OCI-LY7 (cell line): Measurements from ENCODE around the gene TTC7B. TPM values are rescaled to one million over a fixed set of nuclear protein-coding genes. Genes with fewer than 3 reads are reported as not detected.

Experiments
- BruUV-seq: library from RNA; stranded (reverse); fragments of 400-500 nt; replicated peaks from 2 replicates; lab custom pipeline; 2021; lab: Mats Ljungman, UMichigan
- CTCF ChIA-PET: fragments of 300-600 bp; sonication (Branson Sonifier 250); formaldehyde crosslinking; loops from one replicate; lab custom pipeline; 2022; ENCODE audit warnings: antibody characterized with exemption; ENCODE audit not compliant: unreplicated experiment; lab: Charles Lee
- POLR2A ChIA-PET: fragments of 300-600 bp; sonication (Branson Sonifier 250); formaldehyde crosslinking; loops from one replicate; lab custom pipeline; 2022; ENCODE audit warnings: antibody characterized with exemption; lab: Charles Lee
- DNase-seq: peaks from one replicate; pipeline ENCODE4 v3.0.0-alpha.2; 2015; ENCODE audit warnings: low spot score
- H2AFZ ChIP-seq: fragments of 200-600 bp; sonication (generic), shearing (Covaris generic); 2 replicates; pipeline ENCODE4 v1.6.1; 2014; ENCODE audit warnings: mild to moderate bottlenecking, antibody characterized with exemption, low read length, moderate library complexity
- H3K27ac ChIP-seq: fragments of 200-600 bp; sonication (generic); 2 replicates; pipeline ENCODE4 v1.5.1; 2014; ENCODE audit warnings: mixed run types, low read depth, mild to moderate bottlenecking, moderate library complexity, low read length, inconsistent platforms; ENCODE audit not compliant: poor library complexity, severe bottlenecking
- H3K36me3 ChIP-seq: fragments of 200-600 bp; sonication (generic); 2 replicates; pipeline ENCODE4 v1.6.1; 2014; ENCODE audit warnings: mild to moderate bottlenecking, antibody characterized with exemption, low read length, moderate library complexity, mixed read lengths; ENCODE audit not compliant: insufficient read depth
- H3K4me1 ChIP-seq: fragments of 200-600 bp; sonication (generic); 2 replicates; pipeline ENCODE4 v1.5.1; 2014; ENCODE audit warnings: mild to moderate bottlenecking, low read length; ENCODE audit not compliant: insufficient read depth, poor library complexity, severe bottlenecking
- H3K4me2 ChIP-seq: fragments of 200-600 bp; sonication (generic); 2 replicates; pipeline ENCODE4 v1.6.1; 2014; ENCODE audit warnings: mild to moderate bottlenecking, low read length
- H3K4me3 ChIP-seq: fragments of 200-600 bp; sonication (generic); 2 replicates; pipeline ENCODE4 v1.5.1; 2014; ENCODE audit warnings: mild to moderate bottlenecking, low read depth, low read length; ENCODE audit not compliant: poor library complexity, severe bottlenecking
- H3K79me2 ChIP-seq: fragments of 200-600 bp; sonication (generic); 2 replicates; pipeline ENCODE4 v1.6.1; 2016; ENCODE audit warnings: low read depth, mild to moderate bottlenecking, low read length, moderate library complexity, mixed read lengths; ENCODE audit not compliant: insufficient read depth
- H3K9me2 ChIP-seq: fragments of 200-600 bp; sonication (generic); 2 replicates; pipeline ENCODE4 v1.6.1; 2016; ENCODE audit warnings: mild to moderate bottlenecking, low read length, mixed read lengths; ENCODE audit not compliant: insufficient read depth
- H3K9me3 ChIP-seq: fragments of 200-600 bp; sonication (generic); 2 replicates; pipeline ENCODE4 v1.6.1; 2014; ENCODE audit warnings: mild to moderate bottlenecking, mixed run types, low read length, mixed read lengths
- H4K20me1 ChIP-seq: fragments of 200-600 bp; sonication (generic); 2 replicates; pipeline ENCODE4 v1.6.1; 2014; ENCODE audit warnings: mild to moderate bottlenecking, antibody characterized with exemption, low read length, moderate library complexity, mixed read lengths; ENCODE audit not compliant: insufficient read depth
- EZH2phosphoT487 ChIP-seq: fragments of 200-600 bp; sonication (generic); IDR thresholded peaks from 2 replicates; pipeline ENCODE4 v1.6.1; 2018; ENCODE audit warnings: low read depth, borderline replicate concordance, mild to moderate bottlenecking, mixed run types, antibody characterized with exemption, low read length, moderate library complexity, mixed read lengths
- intact Hi-C: fragments of 100-400 bp; cut with micrococcal nuclease; formaldehyde crosslinking; loops from one replicate; pipeline ENCODE4 v1.10.0; 2022; ENCODE audit not compliant: unreplicated experiment
- total RNA-seq, 2 experiments: library from RNA; depleted of rRNA in 1 of 2; stranded (reverse); fragments of >200 nt in 1 of 2; shearing (Covaris generic) in 1 of 2; gene quantifications; 2 replicates each; pipeline ENCODE4 v1.2.3, GENCODE V29; 2014 to 2022
- TF ChIP-seq, protein P1 (sequence below): fragments of 200-600 bp; sonication (generic); conservative IDR thresholded peaks from 2 replicates; pipeline ENCODE4 v1.5.1; 2014; ENCODE audit warnings: mild to moderate bottlenecking, antibody characterized with exemption, low read length, moderate library complexity, mixed read lengths

The TTC7B gene
- total RNA-seq, 2 experiments from 2014 or later: 0.19 to 0.51 TPM

DNA sequence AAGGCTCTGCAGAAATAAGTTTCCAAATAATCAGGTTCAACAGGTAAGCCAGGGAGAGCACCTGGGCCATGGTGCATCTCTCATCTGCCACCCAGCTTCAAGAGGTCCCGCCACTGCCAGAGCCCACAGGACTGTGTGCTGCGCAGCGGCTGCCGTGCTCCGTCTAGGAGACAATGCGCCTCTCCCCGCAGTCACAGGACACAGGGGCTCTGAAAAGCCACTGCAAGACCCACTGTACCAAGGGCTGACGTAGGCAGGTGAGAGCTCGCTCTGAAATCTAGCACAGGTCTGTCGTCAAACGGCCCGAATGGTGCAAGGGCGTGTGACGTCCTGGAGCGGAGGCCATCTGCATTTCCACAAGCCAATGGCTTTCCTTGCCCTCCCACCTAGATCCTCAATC, 218.3 kb downstream of the TTC7B start:
- DNase-seq: no peak
- ChIA-PET POLR2A (no interaction called here), CTCF (no interaction called here)
- Histone ChIP-seq H2AFZ (no peak overlapping the region), H3K36me3 (no peaks in the 10 kb centered on the region), H3K27ac (no peak overlapping the region), H4K20me1 (no peaks in the 10 kb centered on the region), H3K4me1 (no peaks in the 10 kb centered on the region), H3K79me2 (no peaks in the 10 kb centered on the region), H3K9me2 (no peaks in the 10 kb centered on the region), H3K9me3 (no peaks in the 10 kb centered on the region), H3K4me3 (no peak overlapping the region), H3K4me2 (no peak overlapping the region)
- intact Hi-C loops: no loop called here
- no TSS peak for BruUV-seq
- TF ChIP-seq, protein P1, sequence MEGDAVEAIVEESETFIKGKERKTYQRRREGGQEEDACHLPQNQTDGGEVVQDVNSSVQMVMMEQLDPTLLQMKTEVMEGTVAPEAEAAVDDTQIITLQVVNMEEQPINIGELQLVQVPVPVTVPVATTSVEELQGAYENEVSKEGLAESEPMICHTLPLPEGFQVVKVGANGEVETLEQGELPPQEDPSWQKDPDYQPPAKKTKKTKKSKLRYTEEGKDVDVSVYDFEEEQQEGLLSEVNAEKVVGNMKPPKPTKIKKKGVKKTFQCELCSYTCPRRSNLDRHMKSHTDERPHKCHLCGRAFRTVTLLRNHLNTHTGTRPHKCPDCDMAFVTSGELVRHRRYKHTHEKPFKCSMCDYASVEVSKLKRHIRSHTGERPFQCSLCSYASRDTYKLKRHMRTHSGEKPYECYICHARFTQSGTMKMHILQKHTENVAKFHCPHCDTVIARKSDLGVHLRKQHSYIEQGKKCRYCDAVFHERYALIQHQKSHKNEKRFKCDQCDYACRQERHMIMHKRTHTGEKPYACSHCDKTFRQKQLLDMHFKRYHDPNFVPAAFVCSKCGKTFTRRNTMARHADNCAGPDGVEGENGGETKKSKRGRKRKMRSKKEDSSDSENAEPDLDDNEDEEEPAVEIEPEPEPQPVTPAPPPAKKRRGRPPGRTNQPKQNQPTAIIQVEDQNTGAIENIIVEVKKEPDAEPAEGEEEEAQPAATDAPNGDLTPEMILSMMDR: no peak

DNA sequence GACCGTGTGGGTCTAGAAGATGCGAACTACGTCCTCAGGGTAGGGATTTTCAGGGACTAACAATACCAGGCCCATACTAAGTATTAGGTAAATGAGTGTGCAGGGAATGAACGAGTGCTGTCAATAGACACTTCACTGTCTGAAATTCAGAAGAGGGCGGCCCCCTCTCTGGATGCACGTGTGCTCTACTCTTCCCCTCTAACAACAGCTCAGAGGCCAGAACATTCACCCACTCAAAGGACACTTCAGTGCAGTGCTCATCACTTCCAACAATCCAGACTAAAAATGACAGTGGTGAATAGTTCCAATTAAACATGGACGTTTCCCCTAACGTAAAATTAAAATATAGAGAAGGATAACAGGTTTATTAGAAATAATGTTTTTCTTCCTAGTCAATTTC, 219.5 kb downstream of the TTC7B start:
- Histone ChIP-seq H3K4me3 (no peak overlapping the region), H3K9me3 (no peaks in the 10 kb centered on the region), H3K79me2 (no peaks in the 10 kb centered on the region), H4K20me1 (no peaks in the 10 kb centered on the region), H3K27ac (no peak overlapping the region), H2AFZ (no peak overlapping the region), H3K4me2 (no peak overlapping the region), H3K36me3 (no peaks in the 10 kb centered on the region), H3K4me1 (no peaks in the 10 kb centered on the region), H3K9me2 (no peaks in the 10 kb centered on the region)
- intact Hi-C loops: no loop called here
- CTCF ChIA-PET: no interaction called here
- TF ChIP-seq EZH2phosphoT487: no peak
- POLR2A ChIA-PET: interaction anchor here (0.6 kb wide), 1 partner anchor 644 kb away, joined by 3 read pairs; no protein-coding TSS in a partner anchor
- no peak for DNase-seq
- BruUV-seq: no TSS peak

- H4K20me1 ChIP-seq: no peaks in the 10 kb centered on the region
- no peak overlapping the region for H3K4me2 ChIP-seq
- no peak for DNase-seq
- BruUV-seq: no TSS peak
- H3K4me3 ChIP-seq: no peak overlapping the region
- ChIA-PET POLR2A (interaction anchor here (0.5 kb wide), 1 partner anchor 45 kb away, joined by 3 read pairs; no protein-coding TSS in a partner anchor), CTCF (no interaction called here)
- H2AFZ ChIP-seq: no peak overlapping the region
- H3K36me3 ChIP-seq: no peaks in the 10 kb centered on the region
- TF ChIP-seq EZH2phosphoT487: no peak
- TF ChIP-seq, protein P1: no peak
- H3K9me2 ChIP-seq: no peaks in the 10 kb centered on the region
- no peak overlapping the region for H3K27ac ChIP-seq
- H3K9me3 ChIP-seq: no peaks in the 10 kb centered on the region
- no peaks in the 10 kb centered on the region for H3K4me1 ChIP-seq
- H3K79me2 ChIP-seq: no peaks in the 10 kb centered on the region
- intact Hi-C loops: no loop called here
Measured at GRCh38 chr14:90593254-90594040, 222.8 kb downstream of the TTC7B start.
